Measurements from ENCODE around the gene C5.

Gene C5

DNA sequence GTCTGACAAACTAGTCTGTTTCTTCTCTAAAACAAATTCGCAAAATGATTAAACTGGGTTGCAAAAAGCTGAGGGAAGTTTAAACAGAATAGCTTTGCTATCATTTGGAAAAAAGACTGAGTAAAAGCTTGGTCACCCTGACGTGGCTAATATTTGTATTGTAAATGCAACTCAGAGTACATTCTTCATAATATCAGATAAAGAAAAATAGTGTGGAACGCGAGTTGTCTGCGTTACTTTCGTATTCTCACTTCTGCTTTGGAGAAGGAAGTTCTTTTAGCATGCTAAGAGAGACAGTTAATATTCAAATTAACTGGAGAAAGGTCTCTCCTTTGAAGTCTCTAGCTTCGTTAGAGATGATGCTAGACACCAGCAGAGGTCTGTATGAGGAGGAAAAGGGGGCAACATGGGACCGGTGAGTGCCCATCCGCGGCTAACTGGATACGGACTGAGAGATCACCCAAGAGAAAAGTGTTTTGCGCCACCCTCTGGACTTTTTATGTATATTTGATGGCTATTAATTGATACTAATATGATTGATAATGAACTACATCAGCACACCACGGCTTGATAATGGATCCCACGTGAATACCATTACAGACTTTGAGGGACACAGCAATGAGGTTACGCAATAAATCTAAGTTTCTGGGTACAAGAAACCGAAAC is 21.8 kb upstream of the C5 start:
- Histone ChIP-seq H3K9me2 (ENCODE audit: low read depth, low read length) (no peaks in the 10 kb centered on the region), H3K27me3 (ENCODE audit: insufficient read depth, low read length) (no peaks in the 10 kb centered on the region), H3K79me2 (ENCODE audit: insufficient read depth, low read length) (peaks cover 20% of the 10 kb centered on the region), H3K9ac (ENCODE audit: low read length) (peak overlapping the region; percentile 92), H3K4me2 (ENCODE audit: low read length) (peak overlapping the region; percentile 88), H3F3A (ENCODE audit: insufficient read depth, low read length) (peaks cover 4% of the 10 kb centered on the region), H3K36me3 (ENCODE audit: insufficient read depth, low read length) (no peaks in the 10 kb centered on the region; the same call in none of the 2 replicates), H3K4me1 (ENCODE audit: insufficient read depth, low read length, severe bottlenecking) (peaks cover 55% of the 10 kb centered on the region), H4K20me1 (ENCODE audit: insufficient read depth, low read length) (no peaks in the 10 kb centered on the region), H3K4me3 (ENCODE audit: low read depth, low read length, poor library complexity, severe bottlenecking) (peak overlapping the region; percentile 80), H3K9me3 (ENCODE audit: low read length) (peaks cover 8% of the 10 kb centered on the region), H2AFZ (ENCODE audit: low read length) (no peak overlapping the region), H3K27ac (ENCODE audit: low read depth, low read length, poor library complexity, severe bottlenecking) (peak overlapping the region; percentile 100)
- TF ChIP-seq, protein P1, sequence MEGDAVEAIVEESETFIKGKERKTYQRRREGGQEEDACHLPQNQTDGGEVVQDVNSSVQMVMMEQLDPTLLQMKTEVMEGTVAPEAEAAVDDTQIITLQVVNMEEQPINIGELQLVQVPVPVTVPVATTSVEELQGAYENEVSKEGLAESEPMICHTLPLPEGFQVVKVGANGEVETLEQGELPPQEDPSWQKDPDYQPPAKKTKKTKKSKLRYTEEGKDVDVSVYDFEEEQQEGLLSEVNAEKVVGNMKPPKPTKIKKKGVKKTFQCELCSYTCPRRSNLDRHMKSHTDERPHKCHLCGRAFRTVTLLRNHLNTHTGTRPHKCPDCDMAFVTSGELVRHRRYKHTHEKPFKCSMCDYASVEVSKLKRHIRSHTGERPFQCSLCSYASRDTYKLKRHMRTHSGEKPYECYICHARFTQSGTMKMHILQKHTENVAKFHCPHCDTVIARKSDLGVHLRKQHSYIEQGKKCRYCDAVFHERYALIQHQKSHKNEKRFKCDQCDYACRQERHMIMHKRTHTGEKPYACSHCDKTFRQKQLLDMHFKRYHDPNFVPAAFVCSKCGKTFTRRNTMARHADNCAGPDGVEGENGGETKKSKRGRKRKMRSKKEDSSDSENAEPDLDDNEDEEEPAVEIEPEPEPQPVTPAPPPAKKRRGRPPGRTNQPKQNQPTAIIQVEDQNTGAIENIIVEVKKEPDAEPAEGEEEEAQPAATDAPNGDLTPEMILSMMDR (IDR thresholded peaks at IDR 0.05; ENCODE audit: low read length), result peak; percentile 46; the same call in 1 of the 2 replicates
- TF ChIP-seq EZH2 (IDR thresholded peaks at IDR 0.05; ENCODE audit: borderline replicate concordance, low read length), result no peak

DNA sequence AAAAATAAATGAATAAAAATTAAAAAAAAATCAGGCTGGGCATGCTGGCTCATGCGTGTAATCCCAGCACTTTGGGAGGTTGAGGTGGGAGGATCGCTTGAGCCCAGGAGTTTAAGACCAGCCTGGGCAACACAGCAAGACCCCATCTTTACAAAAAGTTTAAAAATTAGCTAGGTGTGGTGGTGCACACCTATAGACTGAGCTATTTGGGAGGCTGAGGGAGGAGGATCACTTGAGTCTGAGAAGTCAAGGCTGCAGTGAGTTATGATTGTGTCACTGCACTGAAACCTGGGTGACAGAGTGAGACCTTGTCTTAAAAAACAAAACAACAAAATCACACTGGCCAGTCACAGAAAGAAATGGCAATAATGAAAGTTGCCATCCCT is 21.3 kb upstream of the C5 start:
- peak overlapping the region; percentile 92 for H3K9ac ChIP-seq (ENCODE audit: low read length)
- no peak for TF ChIP-seq EZH2 (IDR thresholded peaks at IDR 0.05; ENCODE audit: borderline replicate concordance, low read length)
- TF ChIP-seq, protein P1 (IDR thresholded peaks at IDR 0.05; ENCODE audit: low read length), result no peak
- no peak overlapping the region for H2AFZ ChIP-seq (ENCODE audit: low read length)
- peak overlapping the region; percentile 88 for H3K4me2 ChIP-seq (ENCODE audit: low read length)
- peak overlapping the region; percentile 80 for H3K4me3 ChIP-seq (ENCODE audit: low read depth, low read length, poor library complexity, severe bottlenecking)
- H3F3A ChIP-seq (ENCODE audit: insufficient read depth, low read length), result peaks cover 4% of the 10 kb centered on the region
- H3K79me2 ChIP-seq (ENCODE audit: insufficient read depth, low read length), result peaks cover 15% of the 10 kb centered on the region
- H3K9me3 ChIP-seq (ENCODE audit: low read length), result peaks cover 8% of the 10 kb centered on the region
- H4K20me1 ChIP-seq (ENCODE audit: insufficient read depth, low read length), result no peaks in the 10 kb centered on the region
- no peaks in the 10 kb centered on the region for H3K9me2 ChIP-seq (ENCODE audit: low read depth, low read length)
- no peaks in the 10 kb centered on the region; the same call in 1 of the 2 replicates for H3K36me3 ChIP-seq (ENCODE audit: insufficient read depth, low read length)
- peak overlapping the region; percentile 100 for H3K27ac ChIP-seq (ENCODE audit: low read depth, low read length, poor library complexity, severe bottlenecking)
- no peaks in the 10 kb centered on the region for H3K27me3 ChIP-seq (ENCODE audit: insufficient read depth, low read length)
- peaks cover 49% of the 10 kb centered on the region for H3K4me1 ChIP-seq (ENCODE audit: insufficient read depth, low read length, severe bottlenecking)

DNA sequence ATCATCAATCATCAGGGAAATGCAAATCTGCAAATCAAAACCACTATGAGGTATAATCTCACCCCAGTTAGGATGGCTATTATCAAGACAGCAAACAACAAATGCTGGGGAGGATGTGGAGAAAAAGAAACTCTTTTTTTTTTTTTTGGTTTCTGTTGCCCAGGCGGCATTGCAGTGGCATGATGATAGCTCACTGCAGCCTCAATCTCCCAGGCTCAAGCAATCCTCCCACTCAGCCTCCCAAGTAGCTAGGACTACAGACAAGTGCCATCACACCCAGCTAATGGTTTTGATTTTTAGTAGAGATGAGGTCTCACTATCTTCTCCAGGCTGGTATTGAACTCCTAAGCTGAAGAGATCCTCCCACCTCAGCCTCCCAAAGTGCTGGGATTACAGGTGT is 19.3 kb upstream of the C5 start:
- Histone ChIP-seq H3K4me3 (ENCODE audit: low read depth, low read length, poor library complexity, severe bottlenecking) (no peak overlapping the region), H3K9ac (ENCODE audit: low read length) (no peak overlapping the region), H3F3A (ENCODE audit: insufficient read depth, low read length) (peaks cover 4% of the 10 kb centered on the region), H4K20me1 (ENCODE audit: insufficient read depth, low read length) (no peaks in the 10 kb centered on the region), H3K36me3 (ENCODE audit: insufficient read depth, low read length) (no peaks in the 10 kb centered on the region; the same call in 1 of the 2 replicates), H3K9me2 (ENCODE audit: low read depth, low read length) (no peaks in the 10 kb centered on the region), H3K9me3 (ENCODE audit: low read length) (peaks cover 8% of the 10 kb centered on the region), H3K27ac (ENCODE audit: low read depth, low read length, poor library complexity, severe bottlenecking) (peak overlapping the region; percentile 2), H3K4me1 (ENCODE audit: insufficient read depth, low read length, severe bottlenecking) (peaks cover 45% of the 10 kb centered on the region), H3K4me2 (ENCODE audit: low read length) (no peak overlapping the region), H2AFZ (ENCODE audit: low read length) (no peak overlapping the region), H3K27me3 (ENCODE audit: insufficient read depth, low read length) (no peaks in the 10 kb centered on the region), H3K79me2 (ENCODE audit: insufficient read depth, low read length) (no peaks in the 10 kb centered on the region)
- TF ChIP-seq EZH2 (IDR thresholded peaks at IDR 0.05; ENCODE audit: borderline replicate concordance, low read length), result no peak
- TF ChIP-seq, protein P1 (IDR thresholded peaks at IDR 0.05; ENCODE audit: low read length), result no peak

All from OCI-LY1 (cell line).